Stomach (tissue), 4 donors: ENCODE data around the gene NACA.

ENCODE experiments used
- POLR2A ChIP-seq, 4 donors: fragments of 450-650 bp; IDR thresholded peaks; one replicate each; pipeline ENCODE4 v1.6.1; 2016; ENCODE audit warnings: antibody characterized with exemption in 4 of 4, control low read depth in 2 of 4, mild to moderate bottlenecking in 1 of 4, moderate library complexity in 1 of 4
- TF ChIP-seq, protein P1 (sequence below), 7 experiments: fragments of 450-650 bp in 4 of 7; fragments of 200-600 bp in 3 of 7; sonication (generic) in 3 of 7; IDR thresholded peaks; one replicate each; pipeline ENCODE4 v1.5.1; 2016 to 2019; ENCODE audit warnings: antibody characterized with exemption in 7 of 7, control low read depth in 2 of 7, mild to moderate bottlenecking in 1 of 7

DNA sequence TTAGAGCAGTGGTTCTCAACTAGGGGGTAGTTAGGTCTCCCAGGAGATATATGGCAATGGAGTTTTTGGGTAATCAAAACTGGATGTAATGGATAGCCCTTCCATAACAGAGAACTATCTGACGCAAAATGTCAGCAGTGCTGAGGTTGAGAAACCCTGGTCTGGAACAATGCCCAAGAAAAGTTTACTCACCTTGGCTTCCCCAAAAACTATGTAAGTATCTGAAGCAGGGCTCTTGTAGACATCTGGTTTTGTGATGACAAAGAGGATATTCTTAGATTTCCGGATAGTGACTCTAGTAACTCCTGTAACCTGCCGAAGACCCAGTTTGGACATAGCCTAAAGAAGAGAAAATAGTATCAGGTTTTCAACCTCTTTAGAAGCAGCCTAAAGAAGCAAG lies 11.8 kb downstream of the NACA start:
- TF ChIP-seq, protein P1, sequence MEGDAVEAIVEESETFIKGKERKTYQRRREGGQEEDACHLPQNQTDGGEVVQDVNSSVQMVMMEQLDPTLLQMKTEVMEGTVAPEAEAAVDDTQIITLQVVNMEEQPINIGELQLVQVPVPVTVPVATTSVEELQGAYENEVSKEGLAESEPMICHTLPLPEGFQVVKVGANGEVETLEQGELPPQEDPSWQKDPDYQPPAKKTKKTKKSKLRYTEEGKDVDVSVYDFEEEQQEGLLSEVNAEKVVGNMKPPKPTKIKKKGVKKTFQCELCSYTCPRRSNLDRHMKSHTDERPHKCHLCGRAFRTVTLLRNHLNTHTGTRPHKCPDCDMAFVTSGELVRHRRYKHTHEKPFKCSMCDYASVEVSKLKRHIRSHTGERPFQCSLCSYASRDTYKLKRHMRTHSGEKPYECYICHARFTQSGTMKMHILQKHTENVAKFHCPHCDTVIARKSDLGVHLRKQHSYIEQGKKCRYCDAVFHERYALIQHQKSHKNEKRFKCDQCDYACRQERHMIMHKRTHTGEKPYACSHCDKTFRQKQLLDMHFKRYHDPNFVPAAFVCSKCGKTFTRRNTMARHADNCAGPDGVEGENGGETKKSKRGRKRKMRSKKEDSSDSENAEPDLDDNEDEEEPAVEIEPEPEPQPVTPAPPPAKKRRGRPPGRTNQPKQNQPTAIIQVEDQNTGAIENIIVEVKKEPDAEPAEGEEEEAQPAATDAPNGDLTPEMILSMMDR (IDR thresholded peaks at IDR 0.05), result no peak
- TF ChIP-seq POLR2A (IDR thresholded peaks at IDR 0.05), result no peak
